Measurements from ENCODE around the gene C17orf50.

Gene C17orf50

GRCh38 chr17:35728551-35728950, 32.1 kb upstream of the C17orf50 start:
- DNase-seq (ENCODE audit: low spot score): no peak
- TF ChIP-seq CTCF (IDR thresholded peaks at IDR 0.05; ENCODE audit: extremely low read depth, missing control alignments): no peak

- no peak for DNase-seq (ENCODE audit: low spot score)
- TF ChIP-seq CTCF (IDR thresholded peaks at IDR 0.05; ENCODE audit: extremely low read depth, missing control alignments): no peak
Measured at GRCh38 chr17:35729405-35729833, 31.3 kb upstream of the C17orf50 start.

- no peak for TF ChIP-seq CTCF (IDR thresholded peaks at IDR 0.05; ENCODE audit: extremely low read depth, missing control alignments)
- peak; percentile 12 for DNase-seq (ENCODE audit: low spot score)
Measured at GRCh38 chr17:35730400-35731005, 30.2 kb upstream of the C17orf50 start.

GRCh38 chr17:35731239-35731916, 29.3 kb upstream of the C17orf50 start, which contains the start of gene RASL10B:
TSS of gene RASL10B (plus strand) at chr17:35731639. CDS start at chr17:35735185, 3,546 bp downstream.
- TF ChIP-seq CTCF (IDR thresholded peaks at IDR 0.05; ENCODE audit: extremely low read depth, missing control alignments): no peak

GRCh38 chr17:35731917-35732805, 28.5 kb upstream of the C17orf50 start:
- no peak for TF ChIP-seq CTCF (IDR thresholded peaks at IDR 0.05; ENCODE audit: extremely low read depth, missing control alignments)
- peak; percentile 43 for DNase-seq (ENCODE audit: low spot score)

More at GRCh38 chr17:35731239-35731916, 29.3 kb upstream of the C17orf50 start, which contains the start of gene RASL10B:
- peak; percentile 76 for DNase-seq (ENCODE audit: low spot score)

GRCh38 chr17:35732806-35733136, 27.9 kb upstream of the C17orf50 start:
- TF ChIP-seq CTCF (IDR thresholded peaks at IDR 0.05; ENCODE audit: extremely low read depth, missing control alignments): no peak

GRCh38 chr17:35733366-35733765, 27.3 kb upstream of the C17orf50 start:
- DNase-seq (ENCODE audit: low spot score): peak; percentile 25
- no peak for TF ChIP-seq CTCF (IDR thresholded peaks at IDR 0.05; ENCODE audit: extremely low read depth, missing control alignments)

More at GRCh38 chr17:35732806-35733136, 27.9 kb upstream of the C17orf50 start:
- DNase-seq (ENCODE audit: low spot score): no peak
